Stomach (tissue), 4 donors: ENCODE measurements around the gene PSMB2.

ENCODE experiments used
- CTCF ChIP-seq, 7 experiments: fragments of 450-650 bp in 4 of 7; fragments of 200-600 bp in 3 of 7; sonication (generic) in 3 of 7; IDR thresholded peaks; one replicate each; pipeline ENCODE4 v1.5.1; 2016 to 2019; ENCODE audit warnings: antibody characterized with exemption in 7 of 7, control low read depth in 2 of 7, mild to moderate bottlenecking in 1 of 7
- EP300 ChIP-seq: sonication (generic); formaldehyde crosslinking; IDR thresholded peaks from one replicate; pipeline ENCODE4 v1.6.1; 2017; ENCODE audit warnings: antibody characterized with exemption
- POLR2A ChIP-seq, 4 donors: fragments of 450-650 bp; IDR thresholded peaks; one replicate each; pipeline ENCODE4 v1.6.1; 2016; ENCODE audit warnings: antibody characterized with exemption in 4 of 4, control low read depth in 2 of 4, mild to moderate bottlenecking in 1 of 4, moderate library complexity in 1 of 4
- POLR2AphosphoS5 ChIP-seq, 3 donors: sonication (generic); formaldehyde crosslinking; IDR thresholded peaks; one replicate each; pipeline ENCODE4 v1.6.1; 2016; ENCODE audit warnings: antibody characterized with exemption in 3 of 3

GRCh38 chr1:35574655-35575415, 66.5 kb downstream of the PSMB2 start:
- no peak for TF ChIP-seq EP300
- no peak for TF ChIP-seq POLR2A (IDR thresholded peaks at IDR 0.05)
- TF ChIP-seq CTCF (IDR thresholded peaks at IDR 0.05), result no peak
- TF ChIP-seq POLR2AphosphoS5 (IDR thresholded peaks at IDR 0.05), result no peak
